ENCODE measurements around the gene VWC2.

The VWC2 gene

DNA sequence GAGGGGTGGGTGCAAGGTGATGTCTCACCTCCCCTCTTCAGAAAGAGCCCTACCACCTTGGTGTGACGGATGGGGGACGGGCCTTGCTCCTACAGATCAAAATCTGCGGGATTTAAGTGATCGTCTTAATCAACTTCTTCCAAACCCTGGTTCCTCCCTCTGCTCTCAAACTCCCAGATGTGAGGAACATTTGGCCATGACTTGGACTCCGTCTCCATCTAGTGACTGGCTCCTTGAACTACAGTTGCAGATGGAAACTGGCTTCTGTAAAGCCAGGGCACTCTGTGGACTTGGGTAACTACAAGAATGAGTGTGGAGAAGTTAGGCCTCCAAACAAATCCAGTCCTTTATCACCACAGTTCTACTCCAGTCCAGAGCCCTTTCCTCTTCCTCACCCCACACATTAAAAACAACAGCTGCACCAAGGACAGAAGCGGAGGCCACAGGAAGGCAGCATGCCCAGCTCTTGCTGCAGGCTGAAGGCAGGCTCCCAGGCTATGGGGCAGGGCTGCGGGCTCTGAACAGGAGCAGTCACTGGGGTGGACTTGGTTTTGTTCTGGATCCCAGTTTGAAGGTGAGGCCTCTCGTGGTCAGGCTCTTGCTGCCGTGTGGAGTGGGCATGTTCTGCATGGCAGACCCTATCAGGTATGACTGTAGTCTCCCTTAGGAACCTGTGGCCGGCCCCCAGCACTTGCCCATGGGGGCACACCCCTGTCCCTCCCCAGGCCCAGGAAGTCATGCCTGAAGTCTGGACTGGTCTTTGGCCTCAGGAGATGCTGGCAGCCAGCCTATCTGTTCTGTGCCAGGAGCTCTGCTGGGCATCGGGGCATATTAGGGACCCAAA is 79.4 kb downstream of the VWC2 start:
- peak; percentile 30 for DNase-seq

DNA sequence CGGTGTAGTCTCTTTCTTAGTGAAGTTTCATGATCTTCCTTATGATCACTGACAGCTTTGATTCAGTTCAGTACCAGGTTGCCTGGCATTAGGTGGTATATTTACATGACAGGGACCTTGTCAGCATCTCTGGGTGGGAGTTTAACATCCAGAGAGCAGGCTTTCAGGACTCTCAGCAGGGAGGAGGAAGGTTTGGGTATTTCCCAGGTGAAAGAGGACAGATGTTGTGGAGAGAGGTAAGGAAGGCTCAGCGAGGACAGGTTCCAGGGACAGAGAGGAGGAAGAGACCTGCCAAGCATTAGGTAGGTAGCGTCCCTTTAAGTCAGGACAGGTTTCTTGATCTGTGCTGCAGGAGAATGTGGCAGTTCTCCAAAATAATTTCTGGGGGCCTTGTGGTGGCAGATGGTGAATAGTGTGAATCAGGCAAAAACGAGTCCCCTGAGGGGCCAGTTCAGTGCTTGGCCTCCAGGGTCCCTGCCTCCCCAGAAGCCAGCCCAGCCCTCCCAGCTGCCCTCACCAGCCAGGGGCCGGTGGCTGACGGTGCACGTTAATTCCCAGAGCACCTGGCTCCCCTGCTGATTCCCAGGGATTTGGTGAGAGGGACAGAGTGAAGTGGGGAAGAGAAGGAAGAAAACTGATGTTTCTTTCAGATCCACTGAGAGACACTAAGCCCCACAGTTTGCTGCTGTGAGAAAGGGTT is 82.0 kb downstream of the VWC2 start:
- no peak for DNase-seq

DNA sequence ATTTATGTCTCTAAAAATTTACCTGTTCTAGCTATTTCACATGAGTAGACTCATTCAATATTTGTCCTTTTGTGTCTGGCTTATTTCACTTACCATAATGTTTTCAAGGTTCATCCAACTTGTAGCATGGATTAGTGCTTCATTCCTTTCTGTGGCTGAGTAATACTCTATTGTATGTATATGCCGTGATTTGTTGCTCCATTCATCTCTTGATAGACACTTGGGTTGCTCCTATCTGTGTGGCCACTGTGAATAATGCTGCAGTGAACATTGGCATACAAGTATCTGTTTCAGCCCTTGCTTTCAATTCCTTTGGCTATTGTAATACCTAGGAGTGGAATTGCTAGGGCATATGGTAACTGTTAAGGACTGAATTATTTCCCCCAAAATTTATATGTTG is 86.9 kb downstream of the VWC2 start:
- DNase-seq: no peak

- DNase-seq: no peak
These were observed 92.8 kb downstream of the VWC2 start for GRCh38 chr7:49866076-49866735.

- DNase-seq: no peak
These were observed 93.5 kb downstream of the VWC2 start for GRCh38 chr7:49866910-49867309.

GRCh38 chr7:49873420-49873819 is 100.0 kb downstream of the VWC2 start:
- no peak for DNase-seq

- DNase-seq: no peak
These were observed 101.9 kb downstream of the VWC2 start for GRCh38 chr7:49875336-49875735.

DNA sequence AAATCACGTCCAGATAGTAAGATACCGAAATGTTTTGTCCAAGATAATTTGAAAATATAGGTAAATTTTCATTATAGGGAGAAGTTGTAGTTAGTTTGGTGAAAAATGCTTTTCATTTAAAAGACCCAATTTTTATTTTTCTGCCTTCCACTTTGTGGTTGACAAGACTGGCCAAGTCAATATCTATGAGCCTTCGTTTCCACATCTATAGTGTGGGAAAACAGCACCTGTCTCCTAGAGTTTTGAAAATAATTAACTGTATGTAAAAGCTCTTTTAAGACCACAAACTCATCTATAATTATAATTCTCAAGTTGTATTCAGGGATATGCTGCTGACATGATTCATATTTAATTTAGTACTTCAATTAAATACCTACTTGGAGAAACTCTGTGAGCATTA is 102.8 kb downstream of the VWC2 start:
- DNase-seq: no peak

GRCh38 chr7:49878089-49878488 is 104.7 kb downstream of the VWC2 start:
- no peak for DNase-seq

- no peak for DNase-seq
These were observed 105.2 kb downstream of the VWC2 start for GRCh38 chr7:49878627-49879026.

- DNase-seq: no peak
These were observed 110.5 kb downstream of the VWC2 start for GRCh38 chr7:49883933-49884332.

- no peak for DNase-seq
These were observed 112.3 kb downstream of the VWC2 start for GRCh38 chr7:49885593-49886285.

GRCh38 chr7:49892481-49892880 is 119.0 kb downstream of the VWC2 start:
- no peak for DNase-seq

DNA sequence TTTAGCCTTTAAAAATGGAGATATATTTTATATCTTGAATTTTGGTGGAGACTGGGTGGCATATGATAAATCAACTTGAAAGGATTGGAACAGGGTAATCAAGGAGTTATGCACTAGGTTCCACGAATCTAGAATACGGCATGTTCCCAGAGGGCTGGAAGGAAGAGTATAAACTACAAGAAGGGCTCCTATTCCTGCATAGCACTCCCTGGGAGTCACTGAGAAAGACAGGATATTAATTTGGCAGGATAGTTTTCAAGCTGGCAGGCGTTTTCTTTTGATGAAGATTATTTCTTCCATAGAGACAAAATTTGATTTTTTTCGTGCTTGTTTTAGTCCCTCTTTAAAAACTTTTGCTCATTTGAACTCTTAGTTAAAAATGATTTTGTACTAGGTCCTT is 119.7 kb downstream of the VWC2 start:
- DNase-seq: no peak

- no peak for DNase-seq
These were observed 121.1 kb downstream of the VWC2 start for GRCh38 chr7:49894543-49894942.

- no peak for DNase-seq
These were observed 138.5 kb downstream of the VWC2 start for GRCh38 chr7:49911909-49912308.

DNA sequence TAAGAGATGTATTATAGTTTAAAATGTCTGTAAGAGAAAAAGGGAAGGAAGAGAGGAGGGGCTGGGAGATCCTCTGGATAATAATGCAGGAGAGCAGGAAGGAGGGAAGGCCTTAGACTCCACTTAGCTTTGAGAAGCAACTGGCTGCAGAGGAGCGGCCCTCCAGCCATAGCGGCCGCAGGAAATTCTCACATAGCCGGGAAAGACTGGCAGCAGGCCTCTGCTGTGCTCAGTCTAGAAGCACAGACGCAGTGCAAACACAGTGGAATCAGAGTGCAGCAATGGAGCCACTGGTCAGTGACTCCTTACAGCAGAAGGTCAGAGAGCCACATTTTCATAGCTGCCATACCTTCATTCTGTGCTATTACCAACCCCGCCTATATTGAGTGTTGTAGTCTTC is 153.3 kb downstream of the VWC2 start:
- no peak for DNase-seq

GRCh38 chr7:49927631-49928030 is 154.2 kb downstream of the VWC2 start:
- no peak for DNase-seq

DNA sequence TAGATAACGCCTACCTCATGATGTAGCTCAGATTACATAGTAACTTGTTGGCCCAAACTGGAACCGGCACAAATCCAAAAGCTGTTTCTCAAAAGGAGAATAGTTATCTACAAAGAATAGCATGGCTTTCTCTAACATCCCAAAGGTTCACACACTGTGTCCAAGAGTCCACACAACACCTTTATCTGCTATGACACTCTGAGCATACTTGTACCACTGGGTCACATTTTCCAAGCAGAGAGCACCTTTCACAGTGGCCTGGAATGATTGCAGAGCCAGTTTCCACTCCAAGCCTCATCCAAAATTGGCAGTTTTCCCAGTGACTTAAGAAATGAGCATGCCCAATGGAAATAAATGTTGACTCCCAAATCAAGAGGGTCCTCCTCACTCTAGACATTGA is 155.3 kb downstream of the VWC2 start:
- DNase-seq: no peak

- no peak for DNase-seq
These were observed 158.2 kb downstream of the VWC2 start for GRCh38 chr7:49931627-49932026.

DNA sequence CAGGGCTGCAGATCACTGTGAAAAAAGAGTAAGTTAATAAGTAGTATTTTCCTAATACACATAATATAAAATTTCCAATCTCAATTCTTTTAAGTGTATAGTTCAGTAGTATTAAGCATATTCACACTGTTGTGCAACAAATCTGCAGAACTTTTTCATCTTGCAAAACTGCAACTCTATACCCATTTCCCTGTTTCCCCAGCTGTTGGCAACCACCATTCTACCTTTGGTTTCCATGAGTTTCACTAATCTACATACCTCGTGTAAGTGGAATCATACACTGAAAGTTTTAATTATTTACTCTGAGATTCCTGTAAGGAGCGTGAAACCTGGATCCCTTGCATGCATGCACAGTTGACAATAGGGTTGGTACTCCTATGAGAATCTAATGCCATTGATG is 164.2 kb downstream of the VWC2 start:
- no peak for DNase-seq
